Neural cell (in vitro differentiated cells): ENCODE measurements around the gene HAL. TPM values are rescaled to one million over a fixed set of nuclear protein-coding genes. Genes with fewer than 3 reads are reported as not detected.

ENCODE experiments used
- H2AFZ ChIP-seq: fragments of 200-600, 300-800 bp; sonication (generic), shearing (Covaris generic); 2 replicates; pipeline ENCODE4 v1.6.0; 2014; ENCODE audit warnings: low read depth, mild to moderate bottlenecking, antibody characterized with exemption, low read length, moderate library complexity
- H3F3A ChIP-seq: fragments of 200-600 bp; shearing (Covaris generic); 2 replicates; pipeline ENCODE4 v1.6.1; 2016; ENCODE audit warnings: mild to moderate bottlenecking, moderate library complexity, mixed read lengths, antibody characterized with exemption, low read length; ENCODE audit not compliant: insufficient read depth, poor library complexity, severe bottlenecking
- H3K27ac ChIP-seq: fragments of 200-600, 300-800 bp; sonication (generic), shearing (Covaris generic); 2 replicates; pipeline ENCODE4 v1.5.1; 2014; ENCODE audit warnings: mild to moderate bottlenecking, low read length, moderate library complexity
- H3K27me3 ChIP-seq: fragments of 300-800, 200-600 bp; sonication (generic), shearing (Covaris generic); 2 replicates; pipeline ENCODE4 v1.6.0; 2014; ENCODE audit warnings: mild to moderate bottlenecking, low read depth, low read length, moderate library complexity; ENCODE audit not compliant: insufficient read depth
- H3K36me3 ChIP-seq: fragments of 300-800, 200-600 bp; sonication (generic), shearing (Covaris generic); 2 replicates; pipeline ENCODE4 v1.5.1; 2014; ENCODE audit warnings: mild to moderate bottlenecking, antibody characterized with exemption, low read length, moderate library complexity; ENCODE audit not compliant: insufficient read depth
- H3K4me2 ChIP-seq: fragments of 300-800, 200-600 bp; sonication (generic), shearing (Covaris generic); 2 replicates; pipeline ENCODE4 v1.6.0; 2014; ENCODE audit warnings: mild to moderate bottlenecking, low read length
- H3K4me3 ChIP-seq: fragments of 300-800, 200-600 bp; sonication (generic), shearing (Covaris generic); 2 replicates; pipeline ENCODE4 v1.5.1; 2014; ENCODE audit warnings: mild to moderate bottlenecking, low read length, moderate library complexity
- H3K79me2 ChIP-seq: fragments of 200-600 bp; shearing (Covaris generic); replicated peaks from 2 replicates; pipeline ENCODE4 v1.6.0; 2014; ENCODE audit warnings: mild to moderate bottlenecking, low read length, moderate library complexity; ENCODE audit not compliant: insufficient read depth
- H3K9ac ChIP-seq: fragments of 300-800, 200-600 bp; sonication (generic), shearing (Covaris generic); 2 replicates; pipeline ENCODE4 v1.6.1; 2016; ENCODE audit warnings: mild to moderate bottlenecking, low read length, mixed read lengths
- H3K9me2 ChIP-seq: fragments of 200-600 bp; shearing (Covaris generic); 2 replicates; pipeline ENCODE4 v1.6.1; 2016; ENCODE audit warnings: mild to moderate bottlenecking, low read length, mixed read lengths; ENCODE audit not compliant: insufficient read depth
- H3K9me3 ChIP-seq: fragments of 200-600, 300-800 bp; sonication (generic), shearing (Covaris generic); 2 replicates; pipeline ENCODE4 v1.6.1; 2016; ENCODE audit warnings: mild to moderate bottlenecking, mixed run types, low read length, moderate library complexity, mixed read lengths
- H4K20me1 ChIP-seq: fragments of 200-600 bp; shearing (Covaris generic); 2 replicates; pipeline ENCODE4 v1.6.1; 2016; ENCODE audit warnings: mild to moderate bottlenecking, mixed run types; ENCODE audit not compliant: insufficient read depth
- SMC3 ChIP-seq: fragments of 450-650 bp; conservative IDR thresholded peaks from 2 replicates; pipeline ENCODE4 v1.6.1; 2014; ENCODE audit warnings: antibody characterized with exemption, mild to moderate bottlenecking, moderate library complexity; ENCODE audit not compliant: poor library complexity
- TAF1 ChIP-seq: IDR thresholded peaks from 2 replicates; pipeline ENCODE4 v1.6.1; 2012; ENCODE audit warnings: low read depth
- polyA plus RNA-seq: library from polyadenylated mRNA; depleted of rRNA; stranded (reverse); fragments of >200 nt; gene quantifications from 2 replicates; pipeline ENCODE4 v1.2.3, GENCODE V29; 2014
- TF ChIP-seq, protein P1 (sequence below): fragments of 450-650 bp; IDR thresholded peaks from 2 replicates; pipeline ENCODE4 v1.5.1; 2014; ENCODE audit warnings: antibody characterized with exemption, mild to moderate bottlenecking, moderate library complexity; ENCODE audit not compliant: poor library complexity, severe bottlenecking

The HAL gene
- polyA plus RNA-seq, 1 donor from 2014 or later, result not detected

DNA sequence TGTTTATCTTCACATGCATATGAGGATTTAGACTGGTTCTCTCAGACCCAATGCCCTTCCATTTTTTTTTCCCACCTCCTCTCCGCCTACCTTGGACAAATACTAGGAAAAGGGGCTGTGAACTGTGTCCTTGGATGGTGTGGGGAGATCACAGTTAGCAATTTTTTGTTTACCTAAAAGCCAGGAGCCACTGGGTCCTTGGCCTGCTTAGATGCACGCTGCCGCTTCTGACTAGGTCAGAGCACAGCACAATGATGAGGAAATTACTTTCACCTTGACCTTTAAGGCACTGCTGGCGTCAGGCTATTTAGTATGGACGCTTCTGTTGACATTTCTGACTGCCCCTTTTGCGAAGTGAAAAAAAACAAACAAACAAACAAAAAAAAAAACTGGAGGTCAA is 55.6 kb downstream of the HAL start:
- no peak overlapping the region for H3K27ac ChIP-seq
- H3K9ac ChIP-seq, result no peak overlapping the region
- H2AFZ ChIP-seq, result no peak overlapping the region
- H3K4me3 ChIP-seq, result no peak overlapping the region
- no peaks in the 10 kb centered on the region for H3K36me3 ChIP-seq
- no peaks in the 10 kb centered on the region for H4K20me1 ChIP-seq
- H3K9me2 ChIP-seq, result no peaks in the 10 kb centered on the region
- no peaks in the 10 kb centered on the region for H3F3A ChIP-seq
- TF ChIP-seq SMC3, result no peak
- no peak for TF ChIP-seq TAF1
- TF ChIP-seq, protein P1, sequence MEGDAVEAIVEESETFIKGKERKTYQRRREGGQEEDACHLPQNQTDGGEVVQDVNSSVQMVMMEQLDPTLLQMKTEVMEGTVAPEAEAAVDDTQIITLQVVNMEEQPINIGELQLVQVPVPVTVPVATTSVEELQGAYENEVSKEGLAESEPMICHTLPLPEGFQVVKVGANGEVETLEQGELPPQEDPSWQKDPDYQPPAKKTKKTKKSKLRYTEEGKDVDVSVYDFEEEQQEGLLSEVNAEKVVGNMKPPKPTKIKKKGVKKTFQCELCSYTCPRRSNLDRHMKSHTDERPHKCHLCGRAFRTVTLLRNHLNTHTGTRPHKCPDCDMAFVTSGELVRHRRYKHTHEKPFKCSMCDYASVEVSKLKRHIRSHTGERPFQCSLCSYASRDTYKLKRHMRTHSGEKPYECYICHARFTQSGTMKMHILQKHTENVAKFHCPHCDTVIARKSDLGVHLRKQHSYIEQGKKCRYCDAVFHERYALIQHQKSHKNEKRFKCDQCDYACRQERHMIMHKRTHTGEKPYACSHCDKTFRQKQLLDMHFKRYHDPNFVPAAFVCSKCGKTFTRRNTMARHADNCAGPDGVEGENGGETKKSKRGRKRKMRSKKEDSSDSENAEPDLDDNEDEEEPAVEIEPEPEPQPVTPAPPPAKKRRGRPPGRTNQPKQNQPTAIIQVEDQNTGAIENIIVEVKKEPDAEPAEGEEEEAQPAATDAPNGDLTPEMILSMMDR, result no peak
- H3K4me2 ChIP-seq, result no peak overlapping the region
- no peaks in the 10 kb centered on the region for H3K79me2 ChIP-seq
- peaks cover 11% of the 10 kb centered on the region for H3K27me3 ChIP-seq
- no peaks in the 10 kb centered on the region for H3K9me3 ChIP-seq

Other genes with a start within 250 kb of the HAL start
- gene NTN4, start 205.6 kb downstream of the HAL start, polyA plus RNA-seq, result 8.2 and 12.4 TPM in 2 replicates
- gene SNRPF, start 137.4 kb downstream of the HAL start, polyA plus RNA-seq, result 42.1 and 47.8 TPM in 2 replicates
- gene CCDC38, start 53.7 kb downstream of the HAL start, polyA plus RNA-seq, result 0.16 TPM in 1 of 2 replicates, not detected in the other
- gene AMDHD1, start 53.0 kb downstream of the HAL start, polyA plus RNA-seq, result 0.20 TPM in 1 of 2 replicates, not detected in the other
- gene LTA4H, start 39.2 kb upstream of the HAL start, polyA plus RNA-seq, result 54.1 and 55.3 TPM in 2 replicates
- 0.10 TPM in 1 of 2 replicates, not detected in the other for gene ELK3, start 198.0 kb upstream of the HAL start, polyA plus RNA-seq